H9 (cell line): ENCODE measurements around the gene ZNF546. TPM values are rescaled to one million over a fixed set of nuclear protein-coding genes. Genes with fewer than 3 reads are reported as not detected.

Source experiments
- DNase-seq: peaks from one replicate; pipeline ENCODE4 v3.0.0-alpha.2; 2017
- H2AFZ ChIP-seq: one replicate; pipeline ENCODE4 v1.6.1; 2013; ENCODE audit warnings: mild to moderate bottlenecking, low read length, control low read depth, moderate library complexity
- H2AK5ac ChIP-seq: 2 replicates; pipeline ENCODE4 v1.6.1; 2013; ENCODE audit warnings: low read length, control low read depth, mixed read lengths; ENCODE audit not compliant: insufficient read length
- H2BK120ac ChIP-seq: one replicate; pipeline ENCODE4 v1.6.1; 2013; ENCODE audit warnings: low read depth, mild to moderate bottlenecking, low read length, control low read depth, inconsistent platforms; ENCODE audit not compliant: poor library complexity, severe bottlenecking
- H2BK12ac ChIP-seq: 2 replicates; pipeline ENCODE4 v1.6.1; 2013; ENCODE audit warnings: low read length, control low read depth, mixed read lengths, low read depth; ENCODE audit not compliant: insufficient read length
- H2BK15ac ChIP-seq: 2 replicates; pipeline ENCODE4 v1.6.1; 2013; ENCODE audit warnings: low read depth, low read length, control low read depth
- H2BK20ac ChIP-seq: one replicate; pipeline ENCODE4 v1.6.1; 2013; ENCODE audit warnings: low read depth, mild to moderate bottlenecking, low read length, control low read depth, inconsistent platforms; ENCODE audit not compliant: poor library complexity, severe bottlenecking
- H2BK5ac ChIP-seq: 2 replicates; pipeline ENCODE4 v1.6.1; 2013; ENCODE audit warnings: low read length, control low read depth, mixed read lengths; ENCODE audit not compliant: insufficient read length
- H3K14ac ChIP-seq: 2 replicates; pipeline ENCODE4 v1.6.1; 2013; ENCODE audit warnings: low read length, control low read depth; ENCODE audit not compliant: insufficient read depth
- H3K18ac ChIP-seq: 2 replicates; pipeline ENCODE4 v1.6.1; 2013; ENCODE audit warnings: low read depth, mild to moderate bottlenecking, mixed read lengths, low read length, control low read depth; ENCODE audit not compliant: insufficient read length
- H3K23ac ChIP-seq: 2 replicates; pipeline ENCODE4 v1.6.1; 2013; ENCODE audit warnings: low read length, control low read depth, mixed read lengths, low read depth; ENCODE audit not compliant: insufficient read length
- H3K23me2 ChIP-seq: 2 replicates; pipeline ENCODE4 v1.6.1; 2013; ENCODE audit warnings: low read depth, mild to moderate bottlenecking, mixed read lengths, low read length, control low read depth; ENCODE audit not compliant: insufficient read length, poor library complexity, severe bottlenecking
- H3K27ac ChIP-seq: 2 replicates; pipeline ENCODE4 v1.5.1; 2013; ENCODE audit warnings: low read length, control low read depth, mixed read lengths, low read depth; ENCODE audit not compliant: insufficient read length
- H3K27me3 ChIP-seq: 2 replicates; pipeline ENCODE4 v1.6.1; 2013; ENCODE audit warnings: low read length, control low read depth, inconsistent platforms; ENCODE audit not compliant: insufficient read depth
- H3K4ac ChIP-seq: 2 replicates; pipeline ENCODE4 v1.6.1; 2013; ENCODE audit warnings: low read depth, mild to moderate bottlenecking, control low read depth, inconsistent platforms, low read length, moderate library complexity
- H3K4me1 ChIP-seq: 2 replicates; pipeline ENCODE4 v1.6.1; 2013; ENCODE audit warnings: low read length, control low read depth, inconsistent platforms; ENCODE audit not compliant: insufficient read depth
- H3K4me2 ChIP-seq: 2 replicates; pipeline ENCODE4 v1.6.1; 2013; ENCODE audit warnings: low read length, control low read depth, mixed read lengths; ENCODE audit not compliant: insufficient read length, insufficient read depth
- H3K56ac ChIP-seq: 2 replicates; pipeline ENCODE4 v1.6.1; 2013; ENCODE audit warnings: low read depth, mild to moderate bottlenecking, mixed read lengths, low read length, control low read depth; ENCODE audit not compliant: insufficient read length
- H3K79me1 ChIP-seq: 2 replicates; pipeline ENCODE4 v1.6.1; 2013; ENCODE audit warnings: low read depth, mild to moderate bottlenecking, moderate library complexity, low read length, control low read depth, inconsistent platforms; ENCODE audit not compliant: insufficient read depth, poor library complexity, severe bottlenecking
- H3K79me2 ChIP-seq: 2 replicates; pipeline ENCODE4 v1.6.1; 2013; ENCODE audit warnings: low read length, control low read depth, inconsistent platforms; ENCODE audit not compliant: insufficient read depth
- H3K9ac ChIP-seq: 2 replicates; pipeline ENCODE4 v1.6.1; 2013; ENCODE audit warnings: low read length, control low read depth, mixed read lengths; ENCODE audit not compliant: insufficient read length; ENCODE audit errors: extremely low read depth
- H3K9me3 ChIP-seq: one replicate; pipeline ENCODE4 v1.6.1; 2013; ENCODE audit warnings: low read depth, low read length, inconsistent platforms; ENCODE audit not compliant: control insufficient read depth
- H3T11ph ChIP-seq: one replicate; pipeline ENCODE4 v1.6.1; 2013; ENCODE audit warnings: mild to moderate bottlenecking, low read length, control low read depth, inconsistent platforms
- H4K20me1 ChIP-seq: one replicate; pipeline ENCODE4 v1.6.1; 2013; ENCODE audit not compliant: control insufficient read depth, insufficient read length, insufficient read depth
- H4K5ac ChIP-seq: 2 replicates; pipeline ENCODE4 v1.6.1; 2013; ENCODE audit warnings: low read depth, mild to moderate bottlenecking, mixed read lengths, low read length, control low read depth; ENCODE audit not compliant: insufficient read length
- H4K8ac ChIP-seq: replicated peaks from 2 replicates; pipeline ENCODE4 v1.6.1; 2013; ENCODE audit warnings: low read length, control low read depth, mixed read lengths, low read depth; ENCODE audit not compliant: insufficient read length
- H4K91ac ChIP-seq: 2 replicates; pipeline ENCODE4 v1.6.1; 2013; ENCODE audit warnings: low read depth, mild to moderate bottlenecking, moderate library complexity, mixed read lengths, low read length, control low read depth; ENCODE audit not compliant: insufficient read length
- H3K27ac Mint-ChIP-seq, 3 experiments: 2 replicates in 2 of 3; 3 replicates in 1 of 3; pipeline ENCODE4 v1.8.0; 2020 to 2021; ENCODE audit warnings: mixed read lengths in 3 of 3, mild to moderate bottlenecking in 1 of 3, moderate library complexity in 1 of 3
- H3K27me3 Mint-ChIP-seq: 2 replicates; pipeline ENCODE4 v1.8.0; 2021; ENCODE audit warnings: low read depth, mild to moderate bottlenecking, moderate library complexity, mixed read lengths
- H3K36me3 Mint-ChIP-seq, 3 experiments: 2 replicates in 2 of 3; 3 replicates in 1 of 3; pipeline ENCODE4 v1.8.0; 2020 to 2021; ENCODE audit warnings: low read depth in 3 of 3, mixed read lengths in 3 of 3; ENCODE audit not compliant: insufficient read depth in 1 of 3
- H3K4me1 Mint-ChIP-seq, 2 experiments: 2 replicates each; pipeline ENCODE4 v1.8.0; 2020; ENCODE audit warnings: mixed read lengths in 2 of 2
- H3K4me3 Mint-ChIP-seq, 2 experiments: 2 replicates in 1 of 2; 3 replicates in 1 of 2; pipeline ENCODE4 v1.8.0; 2020 to 2021; ENCODE audit warnings: mild to moderate bottlenecking in 2 of 2, mixed read lengths in 2 of 2, moderate library complexity in 1 of 2
- H3K9me3 Mint-ChIP-seq, 2 experiments: 2 replicates in 1 of 2; 3 replicates in 1 of 2; pipeline ENCODE4 v1.8.0; 2020; ENCODE audit warnings: mild to moderate bottlenecking in 2 of 2, mixed read lengths in 2 of 2, moderate library complexity in 1 of 2
- WGBS: extraction: QIAGEN DNeasy Blood & Tissue Kit; methylation state at CpG from one replicate; pipeline ENCODE4 v1.1.7; 2013; ENCODE audit warnings: missing lambda C conversion rate, low lambda C conversion rate, mixed read lengths; ENCODE audit not compliant: insufficient read length; ENCODE audit errors: extremely low coverage; 5-methylcytosine and 5-hydroxymethylcytosine counted together
- total RNA-seq: library from RNA; stranded (reverse); gene quantifications from 2 replicates; pipeline ENCODE4 v1.2.1, GENCODE V29; 2021
- TF ChIP-seq, protein P1 (sequence below): fragments of 200-600 bp; sonication (generic); conservative IDR thresholded peaks from 3 replicates; pipeline ENCODE4 v1.8.0; 2021; ENCODE audit warnings: antibody characterized with exemption, mild to moderate bottlenecking

The ZNF546 gene
- total RNA-seq, 1 experiment from 2014 or later = 1.7 TPM

DNA sequence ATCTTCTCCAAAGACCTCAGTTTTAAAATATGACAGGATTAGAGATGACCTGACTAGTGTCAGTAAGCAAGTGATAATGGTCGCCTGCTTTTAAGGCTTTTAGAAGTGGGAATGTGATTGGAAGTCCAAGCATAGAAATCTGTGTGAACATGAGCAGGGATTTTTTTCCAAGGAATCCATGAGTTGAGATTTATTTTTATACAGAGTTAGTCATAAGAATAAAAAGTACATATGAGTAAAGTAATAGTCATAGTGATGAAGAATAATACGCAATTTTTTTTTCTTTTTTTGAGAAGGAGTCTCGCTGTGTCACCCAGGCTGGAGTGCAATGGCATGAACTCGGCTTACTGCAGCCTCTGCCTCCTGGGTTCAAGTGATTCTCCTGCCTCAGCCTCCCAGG, 1.6 kb downstream of the ZNF546 start:
- Histone ChIP-seq H3T11ph (no peak overlapping the region), H3K18ac (no peak overlapping the region), H3K27ac (no peak overlapping the region), H2BK15ac (no peak overlapping the region), H3K14ac (no peak overlapping the region), H3K23ac (no peak overlapping the region), H4K8ac (no peak overlapping the region), H3K23me2 (peaks cover 4% of the 10 kb centered on the region), H4K20me1 (no peaks in the 10 kb centered on the region), H2AK5ac (no peak overlapping the region), H2BK120ac (no peak overlapping the region), H3K79me2 (peaks cover 2% of the 10 kb centered on the region; the same call in 1 of the 2 replicates), H2BK20ac (no peak overlapping the region), H4K5ac (no peak overlapping the region), H3K56ac (no peak overlapping the region), H3K79me1 (no peaks in the 10 kb centered on the region), H2BK12ac (no peak overlapping the region), H3K27me3 (no peaks in the 10 kb centered on the region), H3K4me2 (no peak overlapping the region), H3K4ac (no peak overlapping the region), H2BK5ac (no peak overlapping the region), H3K9ac (no peak overlapping the region), H3K4me1 (no peaks in the 10 kb centered on the region), H3K9me3 (peaks cover 7% of the 10 kb centered on the region), H2AFZ (no peak overlapping the region), H4K91ac (no peak overlapping the region)
- TF ChIP-seq, protein P1, sequence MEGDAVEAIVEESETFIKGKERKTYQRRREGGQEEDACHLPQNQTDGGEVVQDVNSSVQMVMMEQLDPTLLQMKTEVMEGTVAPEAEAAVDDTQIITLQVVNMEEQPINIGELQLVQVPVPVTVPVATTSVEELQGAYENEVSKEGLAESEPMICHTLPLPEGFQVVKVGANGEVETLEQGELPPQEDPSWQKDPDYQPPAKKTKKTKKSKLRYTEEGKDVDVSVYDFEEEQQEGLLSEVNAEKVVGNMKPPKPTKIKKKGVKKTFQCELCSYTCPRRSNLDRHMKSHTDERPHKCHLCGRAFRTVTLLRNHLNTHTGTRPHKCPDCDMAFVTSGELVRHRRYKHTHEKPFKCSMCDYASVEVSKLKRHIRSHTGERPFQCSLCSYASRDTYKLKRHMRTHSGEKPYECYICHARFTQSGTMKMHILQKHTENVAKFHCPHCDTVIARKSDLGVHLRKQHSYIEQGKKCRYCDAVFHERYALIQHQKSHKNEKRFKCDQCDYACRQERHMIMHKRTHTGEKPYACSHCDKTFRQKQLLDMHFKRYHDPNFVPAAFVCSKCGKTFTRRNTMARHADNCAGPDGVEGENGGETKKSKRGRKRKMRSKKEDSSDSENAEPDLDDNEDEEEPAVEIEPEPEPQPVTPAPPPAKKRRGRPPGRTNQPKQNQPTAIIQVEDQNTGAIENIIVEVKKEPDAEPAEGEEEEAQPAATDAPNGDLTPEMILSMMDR = no peak
- no CpG with 5 or more reads among the region's 4 CpGs for WGBS
- DNase-seq = no peak
- Mint-ChIP-seq H3K27me3 (no peaks in the 10 kb centered on the region), H3K9me3 (peaks cover 11 to 21% of the 10 kb centered on the region in 2 experiments), H3K4me3 (peak overlapping the region in 1 of 2 experiments; percentile 100; a peak in 2 of 5 replicates), H3K4me1 (peaks cover 10 to 18% of the 10 kb centered on the region in 2 experiments), H3K36me3 (peaks cover 13 to 17% (median 15%) of the 10 kb centered on the region in 3 experiments), H3K27ac (no peak overlapping the region)
